HCT116 (cell line): ENCODE measurements around the gene KCNH6. TPM values are rescaled to one million over a fixed set of nuclear protein-coding genes. Genes with fewer than 3 reads are reported as not detected.

Experiments
- ATAC-seq: fragments of 200-7000 bp; cut with Tn5 transposase; 2 replicates; pipeline ENCODE4 v1.9.1; 2020; ENCODE audit warnings: mild to moderate bottlenecking, moderate library complexity
- BruUV-seq: library from RNA; stranded (reverse); fragments of 400-500 nt; replicated peaks from 2 replicates; lab custom pipeline; 2021; lab: Mats Ljungman, UMichigan
- CTCF ChIA-PET: fragments of 300-600 bp; sonication (Branson Sonifier 250); formaldehyde crosslinking; loops from one replicate; lab custom pipeline; 2021; ENCODE audit warnings: antibody characterized with exemption; lab: Charles Lee
- POLR2A ChIA-PET: fragments of 300-600, 350-600 bp; sonication (Branson Sonifier 250); formaldehyde crosslinking; loops from one replicate; lab custom pipeline; 2021; ENCODE audit warnings: antibody characterized with exemption; lab: Charles Lee
- RAD21 ChIA-PET, 2 experiments: fragments of 300-600 bp; sonication (Branson Sonifier 250); formaldehyde crosslinking; loops; one replicate each; lab custom pipeline; 2023; ENCODE audit warnings: low total read pairs in 2 of 2; ENCODE audit not compliant: uncharacterized antibody in 2 of 2, unreplicated experiment in 2 of 2, low non-redundant PET in 1 of 2; lab: Charles Lee
- DNase-seq: peaks from one replicate; pipeline ENCODE4 v3.0.0-alpha.2; 2010; ENCODE audit warnings: low read depth, low spot score
- H2AFZ ChIP-seq: fragments of 200-600 bp; shearing (Covaris generic), sonication (generic); 2 replicates; pipeline ENCODE4 v1.6.1; 2017; ENCODE audit warnings: low read depth, mixed run types, mixed read lengths, antibody characterized with exemption, low read length; ENCODE audit not compliant: poor library complexity, severe bottlenecking
- H3K27ac ChIP-seq: 2 replicates; pipeline ENCODE4 v1.5.1; 2012; ENCODE audit warnings: low read depth, low read length
- H3K27me3 ChIP-seq: fragments of 200-600 bp; sonication (generic); 2 replicates; pipeline ENCODE4 v1.6.1; 2016; ENCODE audit warnings: mixed run types, low read length, mixed read lengths; ENCODE audit not compliant: insufficient read depth
- H3K36me3 ChIP-seq, 2 experiments: fragments of 200-500 bp in 1 of 2; fragments of 200-600 bp in 1 of 2; sonication (Bioruptor generic) in 1 of 2; sonication (generic) in 1 of 2; 2 replicates each; pipeline versions ENCODE4 v1.5.1 to v1.6.1; 2014 to 2016; ENCODE audit warnings: low read length in 2 of 2, inconsistent platforms in 1 of 2, mixed read lengths in 1 of 2, mixed run types in 1 of 2; ENCODE audit not compliant: insufficient read depth in 2 of 2, control insufficient read depth in 1 of 2
- H3K4me1 ChIP-seq, 2 experiments: fragments of 200-600 bp in 1 of 2; sonication (generic) in 1 of 2; 2 replicates each; pipeline versions ENCODE4 v1.5.1 to v1.6.1; 2012 to 2017; ENCODE audit warnings: low read length in 2 of 2, inconsistent platforms in 1 of 2, mild to moderate bottlenecking in 1 of 2, mixed read lengths in 1 of 2, mixed run types in 1 of 2, moderate library complexity in 1 of 2; ENCODE audit not compliant: insufficient read depth in 2 of 2, control insufficient read depth in 1 of 2
- H3K4me2 ChIP-seq: fragments of 200-600 bp; sonication (generic); 2 replicates; pipeline ENCODE4 v1.6.1; 2017; ENCODE audit warnings: mixed run types, low read length, mixed read lengths
- H3K4me3 ChIP-seq, 2 experiments: fragments of 200-600 bp in 1 of 2; sonication (generic) in 1 of 2; replicated peaks in 1 of 2; 2 replicates each; pipeline ENCODE4 v1.5.1; 2011 to 2016; ENCODE audit warnings: low read length in 2 of 2, control low read depth in 1 of 2, low read depth in 1 of 2, mild to moderate bottlenecking in 1 of 2, mixed read lengths in 1 of 2, mixed run types in 1 of 2
- H3K79me2 ChIP-seq: fragments of 200-600 bp; sonication (generic); 2 replicates; pipeline ENCODE4 v1.6.1; 2017; ENCODE audit warnings: mild to moderate bottlenecking, mixed run types, low read length, moderate library complexity, mixed read lengths; ENCODE audit not compliant: insufficient read depth
- H3K9ac ChIP-seq: fragments of 200-600 bp; sonication (generic); 2 replicates; pipeline ENCODE4 v1.6.1; 2016; ENCODE audit warnings: low read length, mixed read lengths
- H3K9me2 ChIP-seq: fragments of 200-600 bp; sonication (generic), shearing (Covaris generic); 2 replicates; pipeline ENCODE4 v1.6.1; 2017; ENCODE audit warnings: mixed run types, mild to moderate bottlenecking, moderate library complexity; ENCODE audit not compliant: insufficient read depth
- H3K9me3 ChIP-seq, 2 experiments: fragments of 200-500 bp in 1 of 2; fragments of 200-600 bp in 1 of 2; sonication (Bioruptor generic) in 1 of 2; sonication (generic) in 1 of 2; 2 replicates each; pipeline ENCODE4 v1.6.1; 2014 to 2017; ENCODE audit warnings: low read length in 2 of 2, mixed read lengths in 2 of 2, inconsistent platforms in 1 of 2, low read depth in 1 of 2, mild to moderate bottlenecking in 1 of 2, mixed run types in 1 of 2, moderate library complexity in 1 of 2; ENCODE audit not compliant: control insufficient read depth in 1 of 2, insufficient read depth in 1 of 2
- H4K20me1 ChIP-seq: fragments of 200-600 bp; sonication (generic), shearing (Covaris generic); 2 replicates; pipeline ENCODE4 v1.6.1; 2017; ENCODE audit warnings: mixed run types, mild to moderate bottlenecking, moderate library complexity; ENCODE audit not compliant: insufficient read depth
- CEBPB ChIP-seq: IDR thresholded peaks from 2 replicates; pipeline ENCODE4 v1.6.1; 2012; ENCODE audit warnings: low read depth
- EGR1 ChIP-seq: IDR thresholded peaks from 2 replicates; pipeline ENCODE4 v1.6.1; 2012; ENCODE audit warnings: low read depth
- EZH2 ChIP-seq: fragments of 200-600 bp; sonication (generic); IDR thresholded peaks from 2 replicates; pipeline ENCODE4 v1.6.1; 2017; ENCODE audit warnings: antibody characterized with exemption, mixed run types
- EZH2phosphoT487 ChIP-seq: fragments of 200-600 bp; IDR thresholded peaks from 2 replicates; pipeline ENCODE4 v1.6.1; 2018; ENCODE audit warnings: antibody characterized with exemption, borderline replicate concordance
- FOSL1 ChIP-seq: IDR thresholded peaks from 2 replicates; pipeline ENCODE4 v1.6.1; 2012; ENCODE audit warnings: low read depth
- POLR2A ChIP-seq: IDR thresholded peaks from 2 replicates; pipeline ENCODE4 v1.7.0; 2011; ENCODE audit warnings: borderline replicate concordance; ENCODE audit not compliant: insufficient read depth, insufficient read length; ENCODE audit errors: extremely low read depth
- POLR2AphosphoS5 ChIP-seq: IDR thresholded peaks from 2 replicates; pipeline ENCODE4 v1.6.1; 2011; ENCODE audit warnings: mild to moderate bottlenecking, low read depth, low read length, moderate library complexity
- RAD21 ChIP-seq: IDR thresholded peaks from 2 replicates; pipeline ENCODE4 v1.6.1; 2012; ENCODE audit warnings: low read depth, mild to moderate bottlenecking
- TCF7L2 ChIP-seq: IDR thresholded peaks from 2 replicates; pipeline ENCODE4 v1.7.0; 2011; ENCODE audit warnings: borderline replicate concordance, inconsistent platforms; ENCODE audit not compliant: insufficient read depth, insufficient read length; ENCODE audit errors: extremely low read depth
- YY1 ChIP-seq: IDR thresholded peaks from 2 replicates; pipeline ENCODE4 v1.6.1; 2011; ENCODE audit warnings: low read length, low read depth, moderate library complexity, mild to moderate bottlenecking; ENCODE audit not compliant: insufficient replicate concordance; ENCODE audit errors: extremely low read depth
- ZFX ChIP-seq: fragments of 450-650 bp; IDR thresholded peaks from 2 replicates; pipeline ENCODE4 v1.6.1; 2017
- ZNF274 ChIP-seq: fragments of 200-500 bp; sonication (Bioruptor generic); IDR thresholded peaks from 2 replicates; pipeline ENCODE4 v1.6.1; 2014; ENCODE audit warnings: mild to moderate bottlenecking, low read depth, low read length, inconsistent platforms
- intact Hi-C: fragments of 100-400 bp; cut with micrococcal nuclease; formaldehyde crosslinking; loops from 2 replicates; pipeline ENCODE4 v1.10.0; 2022
- total RNA-seq: library from RNA; stranded (reverse); gene quantifications from one replicate; pipeline ENCODE4 v1.2.1, GENCODE V29; 2021; ENCODE audit not compliant: unreplicated experiment
- TF ChIP-seq, protein P1 (sequence below): IDR thresholded peaks from 2 replicates; pipeline ENCODE4 v1.6.1; 2012; ENCODE audit warnings: low read depth
- TF ChIP-seq, protein P2 (sequence below): IDR thresholded peaks from 2 replicates; pipeline ENCODE4 v1.6.1; 2012
- TF ChIP-seq, protein P3 (sequence below), 3 experiments: fragments of 200-600 bp in 1 of 3; sonication (generic) in 1 of 3; IDR thresholded peaks in 2 of 3; conservative IDR thresholded peaks in 1 of 3; 2 replicates each; pipeline ENCODE4 v1.5.1; 2012 to 2017; ENCODE audit warnings: low read depth in 2 of 3, low read length in 2 of 3, antibody characterized with exemption in 1 of 3, borderline replicate concordance in 1 of 3, control low read depth in 1 of 3, mild to moderate bottlenecking in 1 of 3, mixed read lengths in 1 of 3, mixed run types in 1 of 3, moderate library complexity in 1 of 3; ENCODE audit not compliant: insufficient read depth in 1 of 3

Gene KCNH6
- total RNA-seq, 1 experiment from 2014 or later, result not detected

DNA sequence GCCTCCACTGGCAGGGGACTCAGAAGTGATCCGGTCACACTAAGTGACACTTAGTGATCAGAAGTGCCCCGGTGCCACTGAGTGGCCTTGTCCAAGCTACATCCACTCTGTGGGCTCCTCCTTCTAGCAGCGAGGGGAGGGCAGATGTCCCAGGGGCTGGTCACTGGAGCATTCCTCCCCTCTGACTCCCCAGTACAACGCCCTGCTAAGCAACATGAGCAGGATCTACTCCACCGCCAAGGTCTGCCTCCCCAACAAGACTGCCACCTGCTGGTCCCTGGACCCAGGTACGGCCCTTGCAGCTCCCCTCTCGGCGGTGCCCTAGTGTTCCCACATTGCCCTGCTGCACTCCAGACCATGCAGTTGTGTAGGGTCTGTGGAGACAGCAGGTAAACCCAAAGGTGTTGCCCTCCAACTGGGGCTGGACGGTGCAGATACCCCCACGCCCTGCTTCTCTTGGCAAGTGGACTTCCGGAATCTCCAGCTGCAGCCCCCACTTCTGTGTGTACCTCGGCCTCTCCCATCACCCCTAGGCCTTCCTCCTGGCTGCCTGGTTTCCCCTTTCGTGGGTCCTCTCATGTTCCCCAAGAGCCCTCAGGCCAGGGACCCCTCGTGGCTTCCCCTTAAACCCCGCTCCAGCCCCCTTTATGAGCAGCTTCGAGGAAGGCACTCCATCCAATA is 44.2 kb upstream of the KCNH6 start:
- TF ChIP-seq TCF7L2 (no peak), POLR2A (no peak), EZH2 (no peak), CEBPB (no peak), ZFX (no peak), EZH2phosphoT487 (no peak), EGR1 (no peak), YY1 (peak; percentile 56), RAD21 (peak; percentile 97), POLR2AphosphoS5 (peak; percentile 20; the same call in 1 of the 2 replicates), ZNF274 (no peak), FOSL1 (no peak)
- TF ChIP-seq, protein P1, sequence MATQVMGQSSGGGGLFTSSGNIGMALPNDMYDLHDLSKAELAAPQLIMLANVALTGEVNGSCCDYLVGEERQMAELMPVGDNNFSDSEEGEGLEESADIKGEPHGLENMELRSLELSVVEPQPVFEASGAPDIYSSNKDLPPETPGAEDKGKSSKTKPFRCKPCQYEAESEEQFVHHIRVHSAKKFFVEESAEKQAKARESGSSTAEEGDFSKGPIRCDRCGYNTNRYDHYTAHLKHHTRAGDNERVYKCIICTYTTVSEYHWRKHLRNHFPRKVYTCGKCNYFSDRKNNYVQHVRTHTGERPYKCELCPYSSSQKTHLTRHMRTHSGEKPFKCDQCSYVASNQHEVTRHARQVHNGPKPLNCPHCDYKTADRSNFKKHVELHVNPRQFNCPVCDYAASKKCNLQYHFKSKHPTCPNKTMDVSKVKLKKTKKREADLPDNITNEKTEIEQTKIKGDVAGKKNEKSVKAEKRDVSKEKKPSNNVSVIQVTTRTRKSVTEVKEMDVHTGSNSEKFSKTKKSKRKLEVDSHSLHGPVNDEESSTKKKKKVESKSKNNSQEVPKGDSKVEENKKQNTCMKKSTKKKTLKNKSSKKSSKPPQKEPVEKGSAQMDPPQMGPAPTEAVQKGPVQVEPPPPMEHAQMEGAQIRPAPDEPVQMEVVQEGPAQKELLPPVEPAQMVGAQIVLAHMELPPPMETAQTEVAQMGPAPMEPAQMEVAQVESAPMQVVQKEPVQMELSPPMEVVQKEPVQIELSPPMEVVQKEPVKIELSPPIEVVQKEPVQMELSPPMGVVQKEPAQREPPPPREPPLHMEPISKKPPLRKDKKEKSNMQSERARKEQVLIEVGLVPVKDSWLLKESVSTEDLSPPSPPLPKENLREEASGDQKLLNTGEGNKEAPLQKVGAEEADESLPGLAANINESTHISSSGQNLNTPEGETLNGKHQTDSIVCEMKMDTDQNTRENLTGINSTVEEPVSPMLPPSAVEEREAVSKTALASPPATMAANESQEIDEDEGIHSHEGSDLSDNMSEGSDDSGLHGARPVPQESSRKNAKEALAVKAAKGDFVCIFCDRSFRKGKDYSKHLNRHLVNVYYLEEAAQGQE, result no peak
- TF ChIP-seq, protein P2, sequence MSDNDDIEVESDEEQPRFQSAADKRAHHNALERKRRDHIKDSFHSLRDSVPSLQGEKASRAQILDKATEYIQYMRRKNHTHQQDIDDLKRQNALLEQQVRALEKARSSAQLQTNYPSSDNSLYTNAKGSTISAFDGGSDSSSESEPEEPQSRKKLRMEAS, result no peak
- TF ChIP-seq, protein P3, sequence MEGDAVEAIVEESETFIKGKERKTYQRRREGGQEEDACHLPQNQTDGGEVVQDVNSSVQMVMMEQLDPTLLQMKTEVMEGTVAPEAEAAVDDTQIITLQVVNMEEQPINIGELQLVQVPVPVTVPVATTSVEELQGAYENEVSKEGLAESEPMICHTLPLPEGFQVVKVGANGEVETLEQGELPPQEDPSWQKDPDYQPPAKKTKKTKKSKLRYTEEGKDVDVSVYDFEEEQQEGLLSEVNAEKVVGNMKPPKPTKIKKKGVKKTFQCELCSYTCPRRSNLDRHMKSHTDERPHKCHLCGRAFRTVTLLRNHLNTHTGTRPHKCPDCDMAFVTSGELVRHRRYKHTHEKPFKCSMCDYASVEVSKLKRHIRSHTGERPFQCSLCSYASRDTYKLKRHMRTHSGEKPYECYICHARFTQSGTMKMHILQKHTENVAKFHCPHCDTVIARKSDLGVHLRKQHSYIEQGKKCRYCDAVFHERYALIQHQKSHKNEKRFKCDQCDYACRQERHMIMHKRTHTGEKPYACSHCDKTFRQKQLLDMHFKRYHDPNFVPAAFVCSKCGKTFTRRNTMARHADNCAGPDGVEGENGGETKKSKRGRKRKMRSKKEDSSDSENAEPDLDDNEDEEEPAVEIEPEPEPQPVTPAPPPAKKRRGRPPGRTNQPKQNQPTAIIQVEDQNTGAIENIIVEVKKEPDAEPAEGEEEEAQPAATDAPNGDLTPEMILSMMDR (IDR thresholded peaks at IDR 0.05 in 2 of 3, conservative IDR thresholded peaks at IDR 0.05 in 1 of 3; ENCODE audit: borderline replicate concordance in 1 of 3, insufficient read depth in 1 of 3, low read depth in 2 of 3, low read length in 2 of 3), result peak; percentile 97 to 99 (median 99)
- BruUV-seq, result no TSS peak
- ChIA-PET RAD21 (interaction anchor here (0.6 to 3.6 kb wide), 13 partner anchors 34 to 134 kb away, joined by 3 to 21 read pairs (median 5); partner anchors contain the start of gene CYB561 (in 1 of the 2)), CTCF (interaction anchor here (0.7 to 5.7 kb wide), 26 partner anchors 9 to 888 kb away, joined by 3 to 92 read pairs (median 6); partner anchors contain the start of genes CCDC47 and DDX42), POLR2A (interaction anchor here (0.6 to 1.6 kb wide), 6 partner anchors 10 to 158 kb away, joined by 3 to 6 read pairs (median 4); no protein-coding TSS in a partner anchor)
- no peak overlapping the region for H2AFZ ChIP-seq
- peak overlapping the region; percentile 60 for H3K9ac ChIP-seq
- ATAC-seq (peak; percentile 89), DNase-seq (peak; percentile 93)
- no peaks in the 10 kb centered on the region for H3K79me2 ChIP-seq
- intact Hi-C loops, result loop anchor here (1.0 to 2.0 kb wide), 2 partner anchors 32 to 54 kb away; partner anchors contain the start of gene CYB561
- H3K4me3 ChIP-seq, result peak overlapping the region in 1 of 2 experiments; percentile 5; a peak in 2 of 4 replicates
- H3K27ac ChIP-seq, result peak overlapping the region; percentile 5; the same call in 1 of the 2 replicates
- H3K4me1 ChIP-seq, result peaks cover 13 to 41% of the 10 kb centered on the region in 2 experiments
- no peaks in the 10 kb centered on the region for H3K36me3 ChIP-seq
- H3K4me2 ChIP-seq, result peak overlapping the region; percentile 88
- no peaks in the 10 kb centered on the region for H4K20me1 ChIP-seq
- H3K27me3 ChIP-seq, result no peaks in the 10 kb centered on the region
- no peaks in the 10 kb centered on the region for H3K9me2 ChIP-seq
- no peaks in the 10 kb centered on the region for H3K9me3 ChIP-seq
